ENCODE measurements around the gene CHAF1B. TPM values are rescaled to one million over a fixed set of nuclear protein-coding genes. Genes with fewer than 3 reads are reported as not detected.

CHAF1B gene
- polyA plus RNA-seq, 1 of the 3 experiments (the other 2 are of a cell fraction), result 6.8 TPM

DNA sequence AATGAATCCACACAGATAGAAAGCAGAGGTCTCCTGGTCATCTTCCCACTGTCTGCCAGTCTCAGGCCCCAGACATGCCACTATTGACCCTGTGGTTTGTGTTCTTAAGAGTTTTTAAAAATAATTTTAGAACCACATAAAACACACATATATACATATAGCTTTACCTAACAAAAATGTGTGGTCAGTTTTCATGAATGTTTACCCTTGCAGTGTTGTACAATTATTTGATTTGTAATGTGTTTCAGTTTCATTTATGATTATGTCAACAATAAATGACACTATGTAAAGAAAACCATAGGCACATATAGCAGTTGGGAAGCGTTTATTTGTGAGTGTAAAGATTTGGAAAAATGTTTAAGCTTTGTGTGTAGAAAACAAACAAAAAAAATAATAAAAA lies 17.1 kb downstream of the CHAF1B start:
- H3K4me1 ChIP-seq (ENCODE audit: control insufficient read depth in 1 of 2, insufficient read depth in 2 of 2, low read depth in 1 of 2, low read length in 1 of 2), result no peaks in the 10 kb centered on the region
- H3K27me3 ChIP-seq (ENCODE audit: insufficient read depth), result no peaks in the 10 kb centered on the region
- no peak overlapping the region for H3K9ac ChIP-seq
- no peaks in the 10 kb centered on the region for H3K9me3 ChIP-seq
- 94% methylated on average over 1 of the region's 1 CpG for WGBS (ENCODE audit: low lambda C conversion rate)
- no peaks in the 10 kb centered on the region for H3F3A ChIP-seq (replicated peaks; ENCODE audit: insufficient read depth)
- no peak for DNase-seq
- ChIA-PET CTCF (interaction anchor here (1.1 kb wide), 1 partner anchor 20 kb away, joined by 3 read pairs; no protein-coding TSS in a partner anchor), POLR2A (no interaction called here)
- H3K27ac ChIP-seq (ENCODE audit: low read depth in 2 of 2, low read length in 1 of 2), result no peak overlapping the region
- H3K4me2 ChIP-seq, result no peak overlapping the region
- TF ChIP-seq YY1 (IDR thresholded peaks at IDR 0.05; ENCODE audit: low read depth) (no peak), MXI1 (IDR thresholded peaks at IDR 0.05; ENCODE audit: low read depth, low read length) (no peak), ZBTB33 (IDR thresholded peaks at IDR 0.05; ENCODE audit: borderline replicate concordance, low read depth) (no peak)
- H2AFZ ChIP-seq (ENCODE audit: low read depth), result no peak overlapping the region
- H3K36me3 ChIP-seq (replicated peaks in 1 of 2; ENCODE audit: control insufficient read depth in 1 of 2, insufficient read depth in 2 of 2, low read length in 1 of 2), result peaks cover 6 to 24% of the 10 kb centered on the region in 2 experiments
- H3K4me3 ChIP-seq (ENCODE audit: low read depth in 2 of 2, low read length in 1 of 2), result no peak overlapping the region
- H3K9me2 ChIP-seq, result no peaks in the 10 kb centered on the region
- H4K20me1 ChIP-seq (ENCODE audit: insufficient read depth), result no peaks in the 10 kb centered on the region
- H3K79me2 ChIP-seq (ENCODE audit: insufficient read depth), result no peaks in the 10 kb centered on the region

DNA sequence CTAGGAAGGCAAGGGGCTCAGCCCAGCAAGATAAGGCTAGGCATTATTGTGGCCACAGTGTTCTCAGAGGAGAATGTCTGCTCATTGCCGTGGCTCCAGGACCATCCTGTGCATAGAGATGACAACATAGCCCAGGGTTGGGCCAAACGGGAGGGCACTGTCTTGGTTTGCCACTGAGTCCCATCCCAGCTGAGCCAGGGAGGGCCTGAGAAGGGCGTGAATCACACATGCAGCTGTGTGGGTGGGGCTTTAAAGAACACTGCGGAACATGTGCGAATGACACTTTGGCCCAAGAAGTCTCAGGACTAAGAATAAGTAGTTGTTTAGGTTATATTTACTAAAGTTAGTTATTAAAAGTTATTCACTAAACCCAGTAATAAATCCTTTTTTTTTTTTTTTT lies 18.5 kb downstream of the CHAF1B start:
- WGBS (ENCODE audit: low lambda C conversion rate), result 96% methylated on average over 5 of the region's 5 CpGs
- H3K4me1 ChIP-seq (ENCODE audit: control insufficient read depth in 1 of 2, insufficient read depth in 2 of 2, low read depth in 1 of 2, low read length in 1 of 2), result no peaks in the 10 kb centered on the region
- DNase-seq, result no peak
- H3K27me3 ChIP-seq (ENCODE audit: insufficient read depth), result no peaks in the 10 kb centered on the region
- no peaks in the 10 kb centered on the region for H3K79me2 ChIP-seq (ENCODE audit: insufficient read depth)
- H3K9ac ChIP-seq, result no peak overlapping the region
- H3K36me3 ChIP-seq (replicated peaks in 1 of 2; ENCODE audit: control insufficient read depth in 1 of 2, insufficient read depth in 2 of 2, low read length in 1 of 2), result peaks cover 6 to 21% of the 10 kb centered on the region in 2 experiments
- TF ChIP-seq IRF3 (IDR thresholded peaks at IDR 0.05; ENCODE audit: low read depth, low read length) (no peak), USF1 (IDR thresholded peaks at IDR 0.05; ENCODE audit: borderline replicate concordance, low read depth) (no peak), POLR2AphosphoS5 (IDR thresholded peaks at IDR 0.05; ENCODE audit: low read depth, low read length) (no peak), REST (IDR thresholded peaks at IDR 0.05; ENCODE audit: low read depth, low read length) (no peak), FOSL2 (IDR thresholded peaks at IDR 0.05; ENCODE audit: borderline replicate concordance, low read depth) (no peak), MAX (IDR thresholded peaks at IDR 0.05; ENCODE audit: low read depth) (no peak), MEF2A (IDR thresholded peaks at IDR 0.05; ENCODE audit: borderline replicate concordance, low read depth) (no peak)
- TF ChIP-seq, protein P1, sequence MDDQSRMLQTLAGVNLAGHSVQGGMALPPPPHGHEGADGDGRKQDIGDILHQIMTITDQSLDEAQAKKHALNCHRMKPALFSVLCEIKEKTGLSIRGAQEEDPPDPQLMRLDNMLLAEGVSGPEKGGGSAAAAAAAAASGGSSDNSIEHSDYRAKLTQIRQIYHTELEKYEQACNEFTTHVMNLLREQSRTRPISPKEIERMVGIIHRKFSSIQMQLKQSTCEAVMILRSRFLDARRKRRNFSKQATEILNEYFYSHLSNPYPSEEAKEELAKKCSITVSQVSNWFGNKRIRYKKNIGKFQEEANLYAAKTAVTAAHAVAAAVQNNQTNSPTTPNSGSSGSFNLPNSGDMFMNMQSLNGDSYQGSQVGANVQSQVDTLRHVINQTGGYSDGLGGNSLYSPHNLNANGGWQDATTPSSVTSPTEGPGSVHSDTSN (IDR thresholded peaks at IDR 0.05), result no peak
- TF ChIP-seq, protein P2, sequence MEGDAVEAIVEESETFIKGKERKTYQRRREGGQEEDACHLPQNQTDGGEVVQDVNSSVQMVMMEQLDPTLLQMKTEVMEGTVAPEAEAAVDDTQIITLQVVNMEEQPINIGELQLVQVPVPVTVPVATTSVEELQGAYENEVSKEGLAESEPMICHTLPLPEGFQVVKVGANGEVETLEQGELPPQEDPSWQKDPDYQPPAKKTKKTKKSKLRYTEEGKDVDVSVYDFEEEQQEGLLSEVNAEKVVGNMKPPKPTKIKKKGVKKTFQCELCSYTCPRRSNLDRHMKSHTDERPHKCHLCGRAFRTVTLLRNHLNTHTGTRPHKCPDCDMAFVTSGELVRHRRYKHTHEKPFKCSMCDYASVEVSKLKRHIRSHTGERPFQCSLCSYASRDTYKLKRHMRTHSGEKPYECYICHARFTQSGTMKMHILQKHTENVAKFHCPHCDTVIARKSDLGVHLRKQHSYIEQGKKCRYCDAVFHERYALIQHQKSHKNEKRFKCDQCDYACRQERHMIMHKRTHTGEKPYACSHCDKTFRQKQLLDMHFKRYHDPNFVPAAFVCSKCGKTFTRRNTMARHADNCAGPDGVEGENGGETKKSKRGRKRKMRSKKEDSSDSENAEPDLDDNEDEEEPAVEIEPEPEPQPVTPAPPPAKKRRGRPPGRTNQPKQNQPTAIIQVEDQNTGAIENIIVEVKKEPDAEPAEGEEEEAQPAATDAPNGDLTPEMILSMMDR (IDR thresholded peaks at IDR 0.05), result no peak
- no peaks in the 10 kb centered on the region for H3F3A ChIP-seq (replicated peaks; ENCODE audit: insufficient read depth)
- H2AFZ ChIP-seq (ENCODE audit: low read depth), result no peak overlapping the region
- no peaks in the 10 kb centered on the region for H4K20me1 ChIP-seq (ENCODE audit: insufficient read depth)
- POLR2A ChIA-PET, result no interaction called here
- no peak overlapping the region for H3K4me2 ChIP-seq
- no peaks in the 10 kb centered on the region for H3K9me2 ChIP-seq
- H3K4me3 ChIP-seq (ENCODE audit: low read depth in 2 of 2, low read length in 1 of 2), result no peak overlapping the region
- no peaks in the 10 kb centered on the region for H3K9me3 ChIP-seq
- CTCF ChIA-PET, result no interaction called here
- H3K27ac ChIP-seq (ENCODE audit: low read depth in 2 of 2, low read length in 1 of 2), result no peak overlapping the region

All from SK-N-SH (cell line).